Ectodermal cell (in vitro differentiated cells): ENCODE measurements around the gene PODXL2. TPM values are rescaled to one million over a fixed set of nuclear protein-coding genes. Genes with fewer than 3 reads are reported as not detected.

Experiments
- H3K27ac ChIP-seq: 2 replicates; pipeline ENCODE4 v1.7.0; 2013; ENCODE audit warnings: mild to moderate bottlenecking, low read depth, low read length; ENCODE audit not compliant: insufficient read depth, poor library complexity, severe bottlenecking
- H3K27me3 ChIP-seq: 2 replicates; pipeline ENCODE4 v1.7.0; 2013; ENCODE audit warnings: mild to moderate bottlenecking, low read length; ENCODE audit not compliant: insufficient read depth, control insufficient read depth, poor library complexity, severe bottlenecking
- H3K36me3 ChIP-seq: one replicate; pipeline ENCODE4 v1.7.0; 2013; ENCODE audit warnings: low read length; ENCODE audit not compliant: control insufficient read depth, insufficient read depth
- H3K4me1 ChIP-seq: one replicate; pipeline ENCODE4 v1.7.0; 2013; ENCODE audit warnings: low read length; ENCODE audit not compliant: control insufficient read depth, insufficient read depth
- H3K4me3 ChIP-seq: 2 replicates; pipeline ENCODE4 v1.7.0; 2013; ENCODE audit warnings: low read depth, low read length, control low read depth; ENCODE audit not compliant: insufficient read depth
- H3K9me3 ChIP-seq: 2 replicates; pipeline ENCODE4 v1.7.0; 2013; ENCODE audit warnings: mild to moderate bottlenecking, low read length, moderate library complexity; ENCODE audit not compliant: control insufficient read depth
- WGBS, 2 experiments: methylation state at CpG; one replicate each; pipeline ENCODE4 v1.1.7; 2013; ENCODE audit warnings: missing lambda C conversion rate in 2 of 2; 5-methylcytosine and 5-hydroxymethylcytosine counted together
- polyA plus RNA-seq, 4 experiments: library from polyadenylated mRNA; stranded (reverse); fragments of 50-300 nt; gene quantifications; one replicate each; pipeline ENCODE4 v1.2.3, GENCODE V29; 2013

PODXL2 gene, protein sequence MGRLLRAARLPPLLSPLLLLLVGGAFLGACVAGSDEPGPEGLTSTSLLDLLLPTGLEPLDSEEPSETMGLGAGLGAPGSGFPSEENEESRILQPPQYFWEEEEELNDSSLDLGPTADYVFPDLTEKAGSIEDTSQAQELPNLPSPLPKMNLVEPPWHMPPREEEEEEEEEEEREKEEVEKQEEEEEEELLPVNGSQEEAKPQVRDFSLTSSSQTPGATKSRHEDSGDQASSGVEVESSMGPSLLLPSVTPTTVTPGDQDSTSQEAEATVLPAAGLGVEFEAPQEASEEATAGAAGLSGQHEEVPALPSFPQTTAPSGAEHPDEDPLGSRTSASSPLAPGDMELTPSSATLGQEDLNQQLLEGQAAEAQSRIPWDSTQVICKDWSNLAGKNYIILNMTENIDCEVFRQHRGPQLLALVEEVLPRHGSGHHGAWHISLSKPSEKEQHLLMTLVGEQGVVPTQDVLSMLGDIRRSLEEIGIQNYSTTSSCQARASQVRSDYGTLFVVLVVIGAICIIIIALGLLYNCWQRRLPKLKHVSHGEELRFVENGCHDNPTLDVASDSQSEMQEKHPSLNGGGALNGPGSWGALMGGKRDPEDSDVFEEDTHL
- 34.6 TPM for polyA plus RNA-seq (2013, experiment 1 of 4)
- polyA plus RNA-seq (2013, experiment 2 of 4): 29.7 TPM
- polyA plus RNA-seq (2013, experiment 3 of 4): 30.9 TPM
- polyA plus RNA-seq (2013, experiment 4 of 4): 30.6 TPM

DNA sequence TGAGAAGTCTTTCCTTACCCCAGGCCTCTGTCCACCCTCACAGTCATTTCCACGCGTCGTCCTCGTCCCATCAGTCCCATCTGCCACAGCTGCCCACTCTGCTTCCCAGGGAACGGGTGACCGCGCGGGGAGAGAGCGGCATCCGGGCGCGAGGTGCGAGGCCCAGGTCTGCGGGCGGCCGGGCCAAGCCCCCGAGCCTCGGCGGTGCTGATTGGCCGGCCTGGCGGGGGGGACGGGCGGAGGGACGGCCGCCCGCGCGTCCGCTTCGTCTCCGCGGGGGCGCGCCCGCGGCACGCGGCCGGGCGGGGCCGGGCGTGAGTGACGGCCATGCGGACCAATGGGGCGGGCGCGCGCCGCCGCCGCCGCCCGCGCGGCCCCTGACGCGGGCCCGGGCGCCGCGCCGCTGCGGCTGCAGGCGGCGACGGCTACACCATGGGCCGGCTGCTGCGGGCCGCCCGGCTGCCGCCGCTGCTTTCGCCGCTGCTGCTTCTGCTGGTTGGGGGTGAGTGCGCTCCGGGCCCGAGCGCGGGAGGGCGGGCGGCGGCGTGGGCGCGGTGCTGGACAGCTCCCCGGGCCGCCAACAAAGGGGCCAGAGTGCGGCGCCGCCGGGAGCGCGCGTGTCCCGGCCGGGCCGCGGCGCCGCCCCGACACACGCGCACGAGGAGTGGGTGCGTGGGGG, at the start of gene PODXL2:
TSS of gene PODXL2 (plus strand) at position 398 of the 679 bp plus-strand sequence. CDS start at position 433, 35 bp downstream.
- no peaks in the 10 kb centered on the region for H3K9me3 ChIP-seq
- peak within 1 kb of the TSS; percentile 37 for H3K4me3 ChIP-seq
- 3% methylated on average over 105 of the region's 105 CpGs for WGBS, 2 experiments
- H3K4me1 ChIP-seq: peaks cover 9% of the 10 kb centered on the region
- H3K36me3 ChIP-seq: no peaks in the 10 kb centered on the region
- H3K27me3 ChIP-seq: peaks cover 44% of the 10 kb centered on the region
- H3K27ac ChIP-seq: no peak within 1 kb of the TSS

DNA sequence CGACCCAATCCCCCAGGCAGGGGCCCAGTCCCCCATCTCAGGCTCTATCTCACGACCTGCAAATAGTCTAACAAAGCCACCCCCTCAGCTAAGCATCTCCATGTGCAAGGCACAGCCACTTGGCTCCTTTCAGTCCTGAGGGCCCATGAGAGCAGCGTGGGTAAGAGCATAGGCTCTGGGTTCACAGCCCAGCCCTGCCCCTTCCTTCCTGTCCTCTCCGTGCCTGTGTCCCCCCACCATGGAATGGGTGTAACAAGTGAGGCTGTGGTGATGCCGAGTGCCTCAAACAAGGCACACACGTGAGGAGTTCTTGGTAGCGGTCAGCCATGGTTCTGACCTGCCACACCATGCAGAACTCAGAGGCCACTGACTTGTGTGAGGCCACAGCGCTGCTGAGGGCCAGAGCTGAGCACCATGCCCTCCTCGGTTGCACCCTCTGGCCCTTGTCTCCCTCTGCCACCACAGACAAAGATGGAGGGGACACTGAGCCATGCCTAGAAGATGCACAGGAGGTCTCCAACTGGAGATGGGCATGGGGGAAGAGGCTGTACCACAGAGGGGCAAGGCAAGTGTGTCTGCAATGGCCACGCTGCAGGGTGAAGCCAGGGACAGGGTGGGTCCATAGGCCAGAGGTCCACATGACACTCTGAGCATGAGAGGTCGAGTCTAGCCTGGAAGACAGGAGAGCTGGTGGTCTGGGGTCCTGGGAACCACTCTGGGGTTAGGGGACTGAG, 48.5 kb upstream of the PODXL2 start:
- no peak overlapping the region for H3K4me3 ChIP-seq
- H3K9me3 ChIP-seq: no peaks in the 10 kb centered on the region
- no peaks in the 10 kb centered on the region for H3K4me1 ChIP-seq
- H3K27ac ChIP-seq: no peak overlapping the region
- H3K27me3 ChIP-seq: no peaks in the 10 kb centered on the region
- WGBS, 2 experiments: 90 to 92% methylated on average over 11 of the region's 11 CpGs
- no peaks in the 10 kb centered on the region for H3K36me3 ChIP-seq

DNA sequence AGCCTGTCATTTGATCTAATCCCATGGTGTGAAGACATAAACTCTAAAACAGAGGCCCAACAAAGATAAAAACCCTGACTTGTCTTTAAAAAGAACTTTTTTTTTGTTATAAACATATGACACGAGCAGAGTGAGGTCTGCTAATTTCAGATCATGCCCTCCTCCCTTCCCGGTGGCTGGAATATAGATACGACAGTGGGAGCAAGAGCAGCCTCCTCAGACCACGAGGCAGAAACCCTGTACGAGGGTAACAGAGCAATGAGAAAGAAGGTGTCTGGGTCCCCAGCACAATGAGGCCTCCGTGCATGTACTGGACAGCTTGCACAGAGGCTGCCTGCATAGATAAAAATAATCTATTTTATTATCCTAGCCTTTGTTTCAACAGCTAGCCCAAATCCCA, 44.3 kb upstream of the PODXL2 start:
- Histone ChIP-seq H3K9me3 (no peaks in the 10 kb centered on the region), H3K4me1 (peaks cover 10% of the 10 kb centered on the region), H3K27ac (no peak overlapping the region), H3K27me3 (peaks cover 5% of the 10 kb centered on the region), H3K4me3 (no peak overlapping the region), H3K36me3 (no peaks in the 10 kb centered on the region)
- 87 to 94% methylated on average over 6 of the region's 6 CpGs for WGBS, 2 experiments

DNA sequence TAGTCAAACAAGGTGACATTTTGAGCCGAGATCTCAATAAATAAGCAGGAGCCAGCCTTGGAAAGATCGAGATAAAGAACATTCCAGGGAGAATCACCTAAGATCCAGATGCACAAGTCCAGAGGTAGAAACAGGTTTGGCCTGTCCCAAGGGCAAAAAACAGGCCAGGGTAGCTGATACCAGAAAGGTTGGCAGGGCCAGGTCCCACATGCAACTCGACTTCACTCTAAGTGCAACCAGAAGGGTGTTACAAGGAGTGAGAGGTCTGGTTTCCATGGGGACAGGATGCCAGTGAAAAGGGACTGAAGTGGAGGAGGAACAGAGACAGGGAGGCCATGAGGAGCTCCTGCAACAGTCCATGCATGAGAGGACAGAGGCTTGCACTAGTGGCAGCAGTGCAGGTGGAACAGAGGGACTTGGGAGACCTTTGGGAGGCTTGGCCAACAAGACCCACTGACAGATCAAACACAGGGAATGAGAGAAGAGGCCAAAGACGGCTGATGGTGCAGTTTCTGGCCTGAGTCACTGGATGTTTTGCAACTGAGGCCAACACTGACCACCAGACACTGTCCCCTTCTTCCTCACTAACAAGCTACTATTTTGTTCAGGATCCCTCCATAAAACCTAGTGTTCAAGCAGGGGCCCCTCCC, 43.7 kb upstream of the PODXL2 start:
- Histone ChIP-seq H3K27me3 (peaks cover 6% of the 10 kb centered on the region), H3K4me3 (no peak overlapping the region), H3K36me3 (no peaks in the 10 kb centered on the region), H3K27ac (no peak overlapping the region), H3K9me3 (no peaks in the 10 kb centered on the region), H3K4me1 (peaks cover 10% of the 10 kb centered on the region)
- 90 to 95% methylated on average over 4 of the region's 4 CpGs for WGBS, 2 experiments

DNA sequence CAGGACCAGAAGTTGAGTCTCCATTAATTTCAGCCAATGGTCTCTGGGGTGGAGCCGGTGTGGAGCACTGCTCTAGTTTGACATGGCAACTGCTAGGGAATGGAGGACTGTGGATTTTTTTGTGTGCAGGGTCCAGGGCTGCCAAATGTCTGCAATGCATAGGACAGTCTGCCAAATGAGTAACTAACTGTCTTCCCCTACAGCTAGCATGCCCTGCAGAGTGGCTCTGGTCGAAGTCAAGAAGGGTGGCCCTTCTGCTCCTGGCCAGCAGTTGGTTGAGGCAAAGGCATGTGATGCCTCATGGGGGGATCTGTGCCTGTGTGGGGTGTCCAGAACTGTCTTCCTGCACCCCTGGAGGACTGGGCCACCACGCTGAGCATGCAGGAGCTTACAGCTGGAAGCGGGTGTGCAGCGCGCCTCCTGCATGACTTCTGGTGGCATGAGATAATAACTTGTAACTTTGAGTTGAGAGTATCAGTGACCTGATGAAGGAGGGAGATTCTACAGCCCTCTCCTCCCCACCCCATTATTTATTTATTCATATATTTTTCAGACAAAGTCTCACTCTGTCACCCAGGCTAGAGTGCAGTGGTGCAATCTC, 43.1 kb upstream of the PODXL2 start:
- H3K27me3 ChIP-seq: peaks cover 6% of the 10 kb centered on the region
- WGBS, 2 experiments: 91 to 93% methylated on average over 6 of the region's 6 CpGs
- no peak overlapping the region for H3K4me3 ChIP-seq
- H3K36me3 ChIP-seq: no peaks in the 10 kb centered on the region
- H3K27ac ChIP-seq: no peak overlapping the region
- no peaks in the 10 kb centered on the region for H3K9me3 ChIP-seq
- H3K4me1 ChIP-seq: peaks cover 10% of the 10 kb centered on the region

DNA sequence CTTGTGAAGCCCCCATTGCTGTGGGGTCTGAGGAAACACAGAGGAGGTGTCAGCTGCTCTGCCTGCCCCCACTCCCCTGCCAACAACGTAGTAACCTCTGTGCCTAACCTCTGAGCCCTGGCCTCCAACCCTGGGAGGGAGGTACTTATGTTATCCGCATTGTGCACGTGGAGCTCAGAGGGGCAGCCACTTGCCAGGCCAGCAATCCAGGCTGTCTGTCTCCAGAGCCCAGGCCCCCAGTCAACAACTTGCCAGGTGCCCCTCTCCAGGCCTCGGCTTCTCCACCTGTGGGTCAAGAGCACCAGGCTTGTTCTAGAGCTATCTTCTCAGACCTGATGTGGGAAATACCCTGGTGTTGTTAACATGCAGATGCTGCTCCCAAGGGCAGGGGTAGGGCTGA, 41.1 kb upstream of the PODXL2 start:
- H3K9me3 ChIP-seq: no peaks in the 10 kb centered on the region
- peaks cover 6% of the 10 kb centered on the region for H3K27me3 ChIP-seq
- H3K4me3 ChIP-seq: no peak overlapping the region
- H3K27ac ChIP-seq: no peak overlapping the region
- peaks cover 19% of the 10 kb centered on the region for H3K4me1 ChIP-seq
- WGBS, 2 experiments: 88% methylated on average over 4 of the region's 4 CpGs
- no peaks in the 10 kb centered on the region for H3K36me3 ChIP-seq

DNA sequence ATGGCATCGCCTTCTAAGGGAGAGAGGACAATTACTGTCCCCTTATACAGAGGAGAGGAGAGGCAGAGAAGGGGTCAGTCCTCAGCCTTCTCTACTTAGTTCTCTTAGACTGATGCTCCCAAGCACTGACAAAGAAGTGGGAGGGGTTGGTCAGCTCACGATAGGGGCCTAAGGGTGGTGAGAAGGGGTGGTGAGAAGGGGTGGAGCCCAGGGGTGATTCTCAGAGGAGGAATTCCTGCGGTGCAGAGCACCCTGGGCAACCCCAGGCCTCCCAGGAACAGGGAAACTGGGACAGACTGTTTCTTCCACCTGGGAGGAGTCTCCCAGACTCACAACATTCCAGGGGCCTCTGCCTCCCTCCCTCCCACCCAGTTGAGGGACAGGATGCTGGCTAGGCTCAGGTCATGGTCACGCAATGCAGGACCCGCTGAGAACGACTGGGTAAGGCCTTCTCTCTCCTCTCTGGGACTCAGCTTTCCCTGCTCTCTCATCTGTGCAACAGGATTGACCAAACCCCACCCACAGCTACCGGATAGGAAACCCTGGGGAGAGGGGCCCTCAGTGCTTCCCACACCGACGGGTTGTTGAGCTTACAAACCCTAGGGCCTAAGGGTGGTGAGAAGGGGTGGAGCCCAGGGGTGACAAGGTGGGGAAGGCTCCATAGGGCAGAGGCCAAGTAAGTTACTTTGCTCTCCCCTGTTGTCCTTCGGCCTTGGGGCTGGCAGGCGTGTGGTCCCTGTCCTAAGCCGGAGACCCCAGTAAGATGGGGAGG, 40.0 kb upstream of the PODXL2 start:
- Histone ChIP-seq H3K4me1 (peaks cover 19% of the 10 kb centered on the region), H3K36me3 (no peaks in the 10 kb centered on the region), H3K9me3 (no peaks in the 10 kb centered on the region), H3K27me3 (peaks cover 6% of the 10 kb centered on the region), H3K27ac (no peak overlapping the region), H3K4me3 (peak overlapping the region; percentile 85)
- 46 to 51% methylated on average over 12 of the region's 12 CpGs for WGBS, 2 experiments

DNA sequence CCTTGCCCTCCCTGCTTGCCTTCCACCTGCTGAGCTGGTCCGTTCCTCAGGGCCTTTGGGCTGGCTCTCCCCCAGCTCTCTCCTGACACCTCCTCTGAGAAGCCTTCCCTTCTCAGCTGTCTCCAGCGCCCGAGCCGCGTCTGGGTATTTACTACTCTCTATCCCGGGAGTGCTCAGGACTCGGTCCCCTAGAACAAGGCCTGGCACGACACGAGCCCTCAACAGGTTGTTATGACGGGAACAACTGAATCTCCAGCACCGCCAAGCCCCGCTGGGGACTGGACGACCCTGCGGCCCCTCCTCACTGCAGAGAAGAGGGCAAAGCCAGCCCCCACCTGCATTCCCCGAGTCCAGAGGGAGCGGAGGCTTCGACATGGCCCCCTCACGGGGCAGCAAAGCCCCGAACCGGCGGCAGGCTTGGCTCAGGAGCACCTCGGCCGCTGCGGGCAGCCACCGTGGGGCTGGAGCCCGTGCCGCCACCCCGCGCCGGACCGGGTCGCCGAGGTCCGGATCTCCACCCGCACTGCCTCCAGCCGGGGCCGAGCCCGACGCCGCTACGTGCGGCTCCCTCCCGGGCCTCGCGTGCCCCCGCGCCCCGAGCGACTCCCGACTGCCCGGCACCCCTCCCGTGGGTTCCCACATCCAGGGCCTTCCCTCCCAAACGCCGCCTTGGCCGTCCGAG, 39.2 kb upstream of the PODXL2 start:
- peaks cover 19% of the 10 kb centered on the region for H3K4me1 ChIP-seq
- peaks cover 6% of the 10 kb centered on the region for H3K27me3 ChIP-seq
- 0 to 1% methylated on average over 56 of the region's 56 CpGs for WGBS, 2 experiments
- no peaks in the 10 kb centered on the region for H3K9me3 ChIP-seq
- H3K36me3 ChIP-seq: no peaks in the 10 kb centered on the region
- H3K27ac ChIP-seq: no peak overlapping the region
- H3K4me3 ChIP-seq: peak overlapping the region; percentile 85
